Neural cell (in vitro differentiated cells): Measurements from ENCODE around the gene PUSL1. TPM values are rescaled to one million over a fixed set of nuclear protein-coding genes. Genes with fewer than 3 reads are reported as not detected.

Experiments used
- H2AFZ ChIP-seq: fragments of 200-600, 300-800 bp; sonication (generic), shearing (Covaris generic); 2 replicates; pipeline ENCODE4 v1.6.0; 2014; ENCODE audit warnings: low read depth, mild to moderate bottlenecking, antibody characterized with exemption, low read length, moderate library complexity
- H3F3A ChIP-seq: fragments of 200-600 bp; shearing (Covaris generic); 2 replicates; pipeline ENCODE4 v1.6.1; 2016; ENCODE audit warnings: mild to moderate bottlenecking, moderate library complexity, mixed read lengths, antibody characterized with exemption, low read length; ENCODE audit not compliant: insufficient read depth, poor library complexity, severe bottlenecking
- H3K27ac ChIP-seq: fragments of 200-600, 300-800 bp; sonication (generic), shearing (Covaris generic); 2 replicates; pipeline ENCODE4 v1.5.1; 2014; ENCODE audit warnings: mild to moderate bottlenecking, low read length, moderate library complexity
- H3K27me3 ChIP-seq: fragments of 300-800, 200-600 bp; sonication (generic), shearing (Covaris generic); 2 replicates; pipeline ENCODE4 v1.6.0; 2014; ENCODE audit warnings: mild to moderate bottlenecking, low read depth, low read length, moderate library complexity; ENCODE audit not compliant: insufficient read depth
- H3K36me3 ChIP-seq: fragments of 300-800, 200-600 bp; sonication (generic), shearing (Covaris generic); 2 replicates; pipeline ENCODE4 v1.5.1; 2014; ENCODE audit warnings: mild to moderate bottlenecking, antibody characterized with exemption, low read length, moderate library complexity; ENCODE audit not compliant: insufficient read depth
- H3K4me2 ChIP-seq: fragments of 300-800, 200-600 bp; sonication (generic), shearing (Covaris generic); 2 replicates; pipeline ENCODE4 v1.6.0; 2014; ENCODE audit warnings: mild to moderate bottlenecking, low read length
- H3K4me3 ChIP-seq: fragments of 300-800, 200-600 bp; sonication (generic), shearing (Covaris generic); 2 replicates; pipeline ENCODE4 v1.5.1; 2014; ENCODE audit warnings: mild to moderate bottlenecking, low read length, moderate library complexity
- H3K79me2 ChIP-seq: fragments of 200-600 bp; shearing (Covaris generic); replicated peaks from 2 replicates; pipeline ENCODE4 v1.6.0; 2014; ENCODE audit warnings: mild to moderate bottlenecking, low read length, moderate library complexity; ENCODE audit not compliant: insufficient read depth
- H3K9ac ChIP-seq: fragments of 300-800, 200-600 bp; sonication (generic), shearing (Covaris generic); 2 replicates; pipeline ENCODE4 v1.6.1; 2016; ENCODE audit warnings: mild to moderate bottlenecking, low read length, mixed read lengths
- H3K9me2 ChIP-seq: fragments of 200-600 bp; shearing (Covaris generic); 2 replicates; pipeline ENCODE4 v1.6.1; 2016; ENCODE audit warnings: mild to moderate bottlenecking, low read length, mixed read lengths; ENCODE audit not compliant: insufficient read depth
- H3K9me3 ChIP-seq: fragments of 200-600, 300-800 bp; sonication (generic), shearing (Covaris generic); 2 replicates; pipeline ENCODE4 v1.6.1; 2016; ENCODE audit warnings: mild to moderate bottlenecking, mixed run types, low read length, moderate library complexity, mixed read lengths
- H4K20me1 ChIP-seq: fragments of 200-600 bp; shearing (Covaris generic); 2 replicates; pipeline ENCODE4 v1.6.1; 2016; ENCODE audit warnings: mild to moderate bottlenecking, mixed run types; ENCODE audit not compliant: insufficient read depth
- EP300 ChIP-seq: fragments of 450-650 bp; conservative IDR thresholded peaks from 2 replicates; pipeline ENCODE4 v1.6.1; 2014; ENCODE audit warnings: antibody characterized with exemption, mild to moderate bottlenecking, moderate library complexity; ENCODE audit not compliant: poor library complexity, severe bottlenecking
- EZH2 ChIP-seq: fragments of 200-600, 300-800 bp; shearing (Covaris generic), sonication (generic); IDR thresholded peaks from 2 replicates; pipeline ENCODE4 v1.6.1; 2014; ENCODE audit warnings: antibody characterized with exemption, low read length, borderline replicate concordance, mild to moderate bottlenecking; ENCODE audit not compliant: insufficient read depth, poor library complexity, severe bottlenecking
- MXI1 ChIP-seq: fragments of 450-650 bp; conservative IDR thresholded peaks from 2 replicates; pipeline ENCODE4 v1.6.1; 2014; ENCODE audit warnings: antibody characterized with exemption, mild to moderate bottlenecking; ENCODE audit not compliant: poor library complexity, severe bottlenecking
- POLR2AphosphoS5 ChIP-seq: IDR thresholded peaks from 2 replicates; pipeline ENCODE4 v1.6.1; 2012
- RAD21 ChIP-seq: fragments of 450-650 bp; conservative IDR thresholded peaks from 2 replicates; pipeline ENCODE4 v1.6.1; 2014; ENCODE audit warnings: antibody characterized with exemption, mild to moderate bottlenecking, moderate library complexity
- REST ChIP-seq: IDR thresholded peaks from 2 replicates; pipeline ENCODE4 v1.6.1; 2012; ENCODE audit warnings: borderline replicate concordance
- SMC3 ChIP-seq: fragments of 450-650 bp; conservative IDR thresholded peaks from 2 replicates; pipeline ENCODE4 v1.6.1; 2014; ENCODE audit warnings: antibody characterized with exemption, mild to moderate bottlenecking, moderate library complexity; ENCODE audit not compliant: poor library complexity
- TAF1 ChIP-seq: IDR thresholded peaks from 2 replicates; pipeline ENCODE4 v1.6.1; 2012; ENCODE audit warnings: low read depth
- polyA plus RNA-seq: library from polyadenylated mRNA; depleted of rRNA; stranded (reverse); fragments of >200 nt; gene quantifications from 2 replicates; pipeline ENCODE4 v1.2.3, GENCODE V29; 2014
- TF ChIP-seq, protein P1 (sequence below): fragments of 450-650 bp; IDR thresholded peaks from 2 replicates; pipeline ENCODE4 v1.5.1; 2014; ENCODE audit warnings: antibody characterized with exemption, mild to moderate bottlenecking, moderate library complexity; ENCODE audit not compliant: poor library complexity, severe bottlenecking

The PUSL1 gene
- polyA plus RNA-seq, 1 donor from 2014 or later, result 25.0 TPM

GRCh38 chr1:1280782-1281481, 27.5 kb upstream of the PUSL1 start:
- no peaks in the 10 kb centered on the region for H3K9me2 ChIP-seq
- H3K4me3 ChIP-seq, result no peak overlapping the region
- H3K9ac ChIP-seq, result no peak overlapping the region
- no peak overlapping the region for H3K4me2 ChIP-seq
- H3F3A ChIP-seq, result no peaks in the 10 kb centered on the region
- H3K27ac ChIP-seq, result no peak overlapping the region
- H3K79me2 ChIP-seq, result no peaks in the 10 kb centered on the region
- no peaks in the 10 kb centered on the region for H3K9me3 ChIP-seq
- no peaks in the 10 kb centered on the region for H4K20me1 ChIP-seq
- H2AFZ ChIP-seq, result no peak overlapping the region
- no peaks in the 10 kb centered on the region for H3K36me3 ChIP-seq
- H3K27me3 ChIP-seq, result no peaks in the 10 kb centered on the region
- TF ChIP-seq EZH2 (no peak), EP300 (no peak), RAD21 (no peak), TAF1 (no peak), MXI1 (no peak), SMC3 (no peak), POLR2AphosphoS5 (no peak)
- TF ChIP-seq, protein P1, sequence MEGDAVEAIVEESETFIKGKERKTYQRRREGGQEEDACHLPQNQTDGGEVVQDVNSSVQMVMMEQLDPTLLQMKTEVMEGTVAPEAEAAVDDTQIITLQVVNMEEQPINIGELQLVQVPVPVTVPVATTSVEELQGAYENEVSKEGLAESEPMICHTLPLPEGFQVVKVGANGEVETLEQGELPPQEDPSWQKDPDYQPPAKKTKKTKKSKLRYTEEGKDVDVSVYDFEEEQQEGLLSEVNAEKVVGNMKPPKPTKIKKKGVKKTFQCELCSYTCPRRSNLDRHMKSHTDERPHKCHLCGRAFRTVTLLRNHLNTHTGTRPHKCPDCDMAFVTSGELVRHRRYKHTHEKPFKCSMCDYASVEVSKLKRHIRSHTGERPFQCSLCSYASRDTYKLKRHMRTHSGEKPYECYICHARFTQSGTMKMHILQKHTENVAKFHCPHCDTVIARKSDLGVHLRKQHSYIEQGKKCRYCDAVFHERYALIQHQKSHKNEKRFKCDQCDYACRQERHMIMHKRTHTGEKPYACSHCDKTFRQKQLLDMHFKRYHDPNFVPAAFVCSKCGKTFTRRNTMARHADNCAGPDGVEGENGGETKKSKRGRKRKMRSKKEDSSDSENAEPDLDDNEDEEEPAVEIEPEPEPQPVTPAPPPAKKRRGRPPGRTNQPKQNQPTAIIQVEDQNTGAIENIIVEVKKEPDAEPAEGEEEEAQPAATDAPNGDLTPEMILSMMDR, result no peak

DNA sequence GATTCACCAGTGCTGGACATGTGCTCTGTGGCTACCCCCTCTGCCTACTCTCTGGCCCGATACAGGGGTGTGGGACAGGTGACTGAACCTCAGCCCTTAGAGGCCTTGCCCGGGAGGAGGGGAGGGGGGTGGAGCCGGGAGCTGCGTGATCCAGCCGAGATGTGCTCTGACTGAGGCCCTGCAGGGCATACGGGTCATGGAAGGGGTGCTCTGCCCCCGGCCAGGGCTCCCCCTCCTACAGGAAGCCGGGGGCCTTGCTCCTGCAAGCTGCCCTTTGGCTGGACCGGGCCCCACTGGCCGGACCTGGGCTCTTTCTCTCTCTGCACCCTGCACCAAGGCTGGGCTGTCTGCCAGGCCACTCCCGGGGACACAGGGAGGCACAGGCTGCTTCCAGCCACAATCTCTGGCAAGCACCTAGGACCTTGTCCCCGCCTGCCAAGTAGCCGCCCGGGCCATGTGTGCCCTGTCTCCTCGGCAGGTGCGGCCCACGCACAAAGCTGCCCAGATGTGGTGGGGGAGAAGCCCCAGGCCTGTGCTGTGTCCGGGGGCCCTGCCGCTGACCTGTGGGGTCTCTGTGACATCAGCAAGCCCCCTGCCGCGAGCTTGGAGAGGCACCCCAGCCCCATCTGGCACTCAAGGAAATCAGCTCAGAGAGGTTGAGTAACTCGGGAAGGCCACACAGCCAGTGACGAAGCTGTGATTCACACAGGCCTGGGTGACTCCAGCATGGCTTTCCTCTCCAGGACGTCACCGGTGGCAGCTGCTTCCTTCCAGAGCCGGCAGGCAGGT, 26.7 kb upstream of the PUSL1 start:
- no peaks in the 10 kb centered on the region for H3K36me3 ChIP-seq
- H3K4me2 ChIP-seq, result no peak overlapping the region
- no peak overlapping the region for H3K27ac ChIP-seq
- no peak for TF ChIP-seq EP300
- TF ChIP-seq, protein P1, result no peak
- no peak for TF ChIP-seq RAD21
- TF ChIP-seq EZH2, result no peak
- no peak for TF ChIP-seq REST
- no peak for TF ChIP-seq POLR2AphosphoS5
- TF ChIP-seq MXI1, result no peak
- H4K20me1 ChIP-seq, result no peaks in the 10 kb centered on the region
- no peak overlapping the region for H2AFZ ChIP-seq
- H3K9me3 ChIP-seq, result no peaks in the 10 kb centered on the region
- no peaks in the 10 kb centered on the region for H3K9me2 ChIP-seq
- H3F3A ChIP-seq, result no peaks in the 10 kb centered on the region
- H3K9ac ChIP-seq, result no peak overlapping the region
- H3K79me2 ChIP-seq, result no peaks in the 10 kb centered on the region
- H3K4me3 ChIP-seq, result no peak overlapping the region
- H3K27me3 ChIP-seq, result no peaks in the 10 kb centered on the region
